H1 (cell line): ENCODE results near the gene SMARCA2. TPM values are rescaled to one million over a fixed set of nuclear protein-coding genes. Genes with fewer than 3 reads are reported as not detected.

Experiments
- CTCF ChIA-PET: fragments of 300-600 bp; sonication (Branson Sonifier 250); formaldehyde crosslinking; loops from one replicate; lab custom pipeline; 2021; ENCODE audit not compliant: partially characterized antibody; lab: Charles Lee
- POLR2A ChIA-PET: fragments of 300-600 bp; sonication (Branson Sonifier 250); formaldehyde crosslinking; loops from one replicate; lab custom pipeline; 2021; ENCODE audit warnings: inconsistent platforms; ENCODE audit not compliant: partially characterized antibody; lab: Charles Lee
- DNase-seq, 2 experiments: peaks; one replicate each; pipeline versions ENCODE4 v3.0.0 to v3.0.0-alpha.2; 2010 to 2022; ENCODE audit warnings: low spot score in 2 of 2, low read depth in 1 of 2, mixed read lengths in 1 of 2
- FAIRE-seq: peaks from 2 replicates; lab custom pipeline; 2011; peaks lifted over from hg19 to GRCh38; lab: Jason Lieb, UNC
- H2AFZ ChIP-seq: 2 replicates; pipeline ENCODE4 v1.8.1; 2012; ENCODE audit warnings: low read length, inconsistent platforms
- H2AK5ac ChIP-seq: 2 replicates; pipeline ENCODE4 v1.6.1; 2013; ENCODE audit warnings: low read depth, low read length
- H2BK120ac ChIP-seq: replicated peaks from 2 replicates; pipeline ENCODE3; 2013; ENCODE audit warnings: low read depth, low read length, inconsistent platforms
- H2BK12ac ChIP-seq: 2 replicates; pipeline ENCODE4 v1.6.1; 2013; ENCODE audit warnings: low read depth, low read length
- H2BK15ac ChIP-seq: 2 replicates; pipeline ENCODE4 v1.6.1; 2013; ENCODE audit warnings: low read length
- H2BK20ac ChIP-seq: 2 replicates; pipeline ENCODE4 v1.6.1; 2013; ENCODE audit warnings: low read length
- H2BK5ac ChIP-seq: 2 replicates; pipeline ENCODE4 v1.6.1; 2013; ENCODE audit warnings: low read depth, low read length
- H3K14ac ChIP-seq: 2 replicates; pipeline ENCODE4 v1.6.1; 2013; ENCODE audit warnings: inconsistent platforms; ENCODE audit not compliant: insufficient read length
- H3K18ac ChIP-seq: 2 replicates; pipeline ENCODE4 v1.6.1; 2013; ENCODE audit warnings: low read length; ENCODE audit errors: extremely low read depth
- H3K23ac ChIP-seq: 2 replicates; pipeline ENCODE4 v1.6.1; 2013; ENCODE audit warnings: inconsistent platforms; ENCODE audit not compliant: insufficient read length
- H3K23me2 ChIP-seq: 2 replicates; pipeline ENCODE4 v1.6.1; 2013; ENCODE audit warnings: low read depth, low read length
- H3K27ac ChIP-seq: 2 replicates; pipeline ENCODE4 v1.6.1; 2011; ENCODE audit warnings: low read depth, low read length, inconsistent platforms
- H3K27me3 ChIP-seq, 4 experiments: replicated peaks in 1 of 4; 1 replicate in 1 of 4; 2 replicates in 3 of 4; pipeline versions ENCODE4 v1.6.1 to v1.8.1; 2011 to 2013; ENCODE audit warnings: low read length in 3 of 4, mild to moderate bottlenecking in 3 of 4, inconsistent platforms in 2 of 4, mixed read lengths in 2 of 4, moderate library complexity in 1 of 4; ENCODE audit not compliant: control insufficient read depth in 3 of 4, insufficient read depth in 3 of 4; ENCODE audit errors: extremely low read depth in 1 of 4
- H3K36me3 ChIP-seq, 4 experiments: 2 replicates each; pipeline versions ENCODE4 v1.6.1 to v1.8.1; 2011 to 2013; ENCODE audit warnings: mild to moderate bottlenecking in 4 of 4, low read length in 3 of 4, moderate library complexity in 2 of 4, control low read depth in 1 of 4, inconsistent platforms in 1 of 4; ENCODE audit not compliant: insufficient read depth in 4 of 4, control insufficient read depth in 2 of 4
- H3K4ac ChIP-seq: replicated peaks from 2 replicates; pipeline ENCODE3; 2013; ENCODE audit warnings: low read length, low read depth, mixed read lengths, inconsistent platforms; ENCODE audit not compliant: insufficient read length
- H3K4me1 ChIP-seq, 4 experiments: replicated peaks in 1 of 4; 1 replicate in 1 of 4; 2 replicates in 3 of 4; pipeline versions ENCODE4 v1.6.1 to v1.8.1; 2011 to 2013; ENCODE audit warnings: low read length in 3 of 4, inconsistent platforms in 2 of 4, mixed read lengths in 1 of 4; ENCODE audit not compliant: insufficient read depth in 4 of 4, control insufficient read depth in 3 of 4
- H3K4me2 ChIP-seq, 2 experiments: 2 replicates each; pipeline versions ENCODE4 v1.6.1 to v1.8.1; 2011 to 2013; ENCODE audit warnings: low read depth in 2 of 2, low read length in 2 of 2, control low read depth in 1 of 2, inconsistent platforms in 1 of 2, mild to moderate bottlenecking in 1 of 2; ENCODE audit not compliant: insufficient read depth in 1 of 2
- H3K4me3 ChIP-seq, 4 experiments: fragments of 200-600, 300-600 bp in 1 of 4; sonication (generic), shearing (Covaris generic), sonication (Bioruptor Twin) in 1 of 4; 2 replicates each; pipeline versions ENCODE4 v1.5.1 to v1.8.1; 2011 to 2016; ENCODE audit warnings: low read length in 4 of 4, low read depth in 3 of 4, control low read depth in 2 of 4, inconsistent platforms in 2 of 4, mild to moderate bottlenecking in 2 of 4, mixed read lengths in 1 of 4, moderate library complexity in 1 of 4; ENCODE audit not compliant: insufficient read depth in 2 of 4; ENCODE audit errors: extremely low read depth in 1 of 4
- H3K56ac ChIP-seq: replicated peaks from 2 replicates; pipeline ENCODE3; 2013; ENCODE audit warnings: low read depth, mild to moderate bottlenecking, mixed read lengths, low read length, inconsistent platforms; ENCODE audit not compliant: insufficient read length
- H3K79me1 ChIP-seq: 2 replicates; pipeline ENCODE4 v1.6.1; 2013; ENCODE audit warnings: low read depth, low read length, control low read depth
- H3K79me2 ChIP-seq, 2 experiments: 2 replicates each; pipeline versions ENCODE4 v1.6.1 to v1.8.1; 2012 to 2013; ENCODE audit warnings: low read length in 2 of 2, mild to moderate bottlenecking in 2 of 2, inconsistent platforms in 1 of 2; ENCODE audit not compliant: insufficient read depth in 2 of 2, control insufficient read depth in 1 of 2
- H3K9ac ChIP-seq, 4 experiments: replicated peaks in 1 of 4; 1 replicate in 1 of 4; 2 replicates in 3 of 4; pipeline versions ENCODE4 v1.6.1 to v1.8.1; 2011 to 2013; ENCODE audit warnings: low read depth in 3 of 4, low read length in 3 of 4, control low read depth in 2 of 4, mild to moderate bottlenecking in 2 of 4, moderate library complexity in 2 of 4, inconsistent platforms in 1 of 4; ENCODE audit errors: extremely low read depth in 1 of 4
- H3K9me3 ChIP-seq, 2 experiments: 2 replicates each; pipeline versions ENCODE4 v1.6.1 to v1.8.1; 2012 to 2013; ENCODE audit warnings: mild to moderate bottlenecking in 2 of 2, moderate library complexity in 2 of 2, control low read depth in 1 of 2, inconsistent platforms in 1 of 2, low read depth in 1 of 2, low read length in 1 of 2, mixed read lengths in 1 of 2; ENCODE audit not compliant: insufficient read depth in 2 of 2
- H4K20me1 ChIP-seq, 2 experiments: replicated peaks in 1 of 2; 2 replicates each; pipeline versions ENCODE3 to v1.8.1; 2011 to 2013; ENCODE audit warnings: inconsistent platforms in 2 of 2, low read length in 2 of 2, mild to moderate bottlenecking in 1 of 2; ENCODE audit not compliant: insufficient read depth in 2 of 2, control insufficient read depth in 1 of 2
- H4K5ac ChIP-seq: 2 replicates; pipeline ENCODE4 v1.6.1; 2013; ENCODE audit warnings: low read length, low read depth, mixed read lengths, inconsistent platforms; ENCODE audit not compliant: insufficient read length
- H4K8ac ChIP-seq: 2 replicates; pipeline ENCODE4 v1.8.0; 2013; ENCODE audit warnings: mild to moderate bottlenecking, moderate library complexity, low read length, inconsistent platforms; ENCODE audit not compliant: insufficient read depth; ENCODE audit errors: extremely low read depth
- H4K91ac ChIP-seq: replicated peaks from 2 replicates; pipeline ENCODE3; 2013; ENCODE audit warnings: low read length, mixed read lengths, inconsistent platforms; ENCODE audit not compliant: insufficient read length
- ASH2L ChIP-seq: fragments of 200-600, 300-600 bp; sonication (generic); IDR thresholded peaks from one replicate; pipeline ENCODE4 v1.7.1; 2017; ENCODE audit warnings: low read length
- BACH1 ChIP-seq: IDR thresholded peaks from 2 replicates; pipeline ENCODE4 v1.6.1; 2012; ENCODE audit warnings: low read length, improper control_type of control experiment
- EP300 ChIP-seq, 2 experiments: IDR thresholded peaks; 1 replicate in 1 of 2; 2 replicates in 1 of 2; pipeline ENCODE4 v1.6.1; 2011 to 2012; ENCODE audit warnings: low read depth in 2 of 2, low read length in 2 of 2, mild to moderate bottlenecking in 2 of 2, borderline replicate concordance in 1 of 2, inconsistent platforms in 1 of 2, moderate library complexity in 1 of 2
- GABPA ChIP-seq: IDR thresholded peaks from 2 replicates; pipeline ENCODE4 v1.6.1; 2011; ENCODE audit warnings: mild to moderate bottlenecking, low read length, moderate library complexity, borderline replicate concordance; ENCODE audit not compliant: insufficient read depth
- JUN ChIP-seq: IDR thresholded peaks from 2 replicates; pipeline ENCODE4 v1.6.1; 2011; ENCODE audit warnings: low read depth, mild to moderate bottlenecking, improper control_type of control experiment, low read length
- MAFK ChIP-seq: IDR thresholded peaks from 2 replicates; pipeline ENCODE4 v1.6.1; 2012; ENCODE audit warnings: low read depth, mild to moderate bottlenecking, improper control_type of control experiment, low read length
- SIRT6 ChIP-seq: IDR thresholded peaks from one replicate; pipeline ENCODE4 v1.7.1; 2012; ENCODE audit warnings: low read length, inconsistent platforms
- USF2 ChIP-seq: IDR thresholded peaks from 2 replicates; pipeline ENCODE4 v1.6.1; 2011; ENCODE audit warnings: low read length, improper control_type of control experiment
- WGBS, 2 experiments: shearing (Covaris generic) in 1 of 2; methylation state at CpG; one replicate each; pipeline versions ENCODE4 v1.1.6 to v1.1.7; 2013 to 2015; ENCODE audit warnings: low lambda C conversion rate in 2 of 2, mixed read lengths in 2 of 2, inconsistent platforms in 1 of 2, low coverage in 1 of 2, missing lambda C conversion rate in 1 of 2; ENCODE audit not compliant: insufficient replicate concordance in 2 of 2, insufficient coverage in 1 of 2, insufficient read length in 1 of 2; ENCODE audit errors: extremely low coverage in 1 of 2, missing lambda C conversion rate in 1 of 2; 5-methylcytosine and 5-hydroxymethylcytosine counted together
- polyA plus RNA-seq, 7 experiments: library from polyadenylated mRNA; depleted of rRNA in 3 of 7; stranded (reverse) in 5 of 7; unstranded in 2 of 7; fragments of >200 nt in 5 of 7; fragments of 200-250 nt in 2 of 7; gene quantifications; 1 replicate in 5 of 7; 2 replicates in 1 of 7; 4 replicates in 1 of 7; pipeline versions ENCODE4 v1.2.1 to v1.2.3, GENCODE V29; 2011 to 2013; ENCODE audit warnings: missing spikeins in 2 of 7, mixed read lengths in 2 of 7
- total RNA-seq: library from RNA; stranded (reverse); fragmentation: NEBNext Ultra II Directional; extraction: Animal tissue kit (Norgen Biotek cat#: 25700); gene quantifications from 2 replicates; pipeline ENCODE4 v1.2.1, GENCODE V29; 2021

Gene SMARCA2
- total and polyA plus RNA-seq, 2 of the 8 experiments (the other 6 are each of a cell fraction or from before 2014, with no cell fraction given): 6.3 to 21.7 TPM

- no peak overlapping the region for H2BK20ac ChIP-seq
- no peak overlapping the region for H3K18ac ChIP-seq
- H3K4me3 ChIP-seq: no peak overlapping the region
- H3K4ac ChIP-seq: no peak overlapping the region
- H3K36me3 ChIP-seq: no peaks in the 10 kb centered on the region
- POLR2A ChIA-PET: no interaction called here
- H4K8ac ChIP-seq: no peak overlapping the region
- no peaks in the 10 kb centered on the region for H3K9me3 ChIP-seq
- H2AK5ac ChIP-seq: no peak overlapping the region
- no peaks in the 10 kb centered on the region for H3K27me3 ChIP-seq
- WGBS, 2 experiments: 92% methylated on average over 8 of the region's 8 CpGs; no CpG with 5 or more reads in 1 of the 2 experiments
- TF ChIP-seq EP300 (IDR thresholded peaks at IDR 0.05; ENCODE audit: borderline replicate concordance in 1 of 2, low read depth in 2 of 2, low read length in 2 of 2) (no peak), ASH2L (no peak), GABPA (no peak), MAFK (no peak), USF2 (no peak), BACH1 (no peak), JUN (no peak), SIRT6 (no peak)
- TF ChIP-seq, all 59 proteins: peak for 0
- Histone ChIP-seq H3K14ac (no peak overlapping the region), H2AFZ (0 out of 2 replicates have a peak overlapping the region, but pooled peaks have one; percentile 42), H3K4me2 (no peak overlapping the region), H2BK12ac (no peak overlapping the region), H3K79me1 (no peaks in the 10 kb centered on the region), H4K20me1 (no peaks in the 10 kb centered on the region), H4K91ac (no peak overlapping the region), H4K5ac (no peak overlapping the region), H2BK120ac (no peak overlapping the region), H2BK15ac (no peak overlapping the region), H3K27ac (no peak overlapping the region), H3K9ac (no peak overlapping the region), H3K4me1 (no peaks in the 10 kb centered on the region), H2BK5ac (no peak overlapping the region), H3K23me2 (no peaks in the 10 kb centered on the region), H3K23ac (no peak overlapping the region), H3K79me2 (no peaks in the 10 kb centered on the region), H3K56ac (no peak overlapping the region)
- DNase-seq (no peak), FAIRE-seq (no peak)
- CTCF ChIA-PET: interaction anchor here (1.2 to 1.4 kb wide), 2 partner anchors 11 to 83 kb away, joined by 3 to 4 read pairs; no protein-coding TSS in a partner anchor
Observed at GRCh38 chr9:2215921-2216441, 200.8 kb downstream of the SMARCA2 start.
